Natural killer cell (primary cell): ENCODE results near the gene KLK13. TPM values are rescaled to one million over a fixed set of nuclear protein-coding genes. Genes with fewer than 3 reads are reported as not detected.

Experiments used
- ATAC-seq, 3 donors: fragments of 150-1000 bp in 2 of 3; fragments of 200-7000 bp in 1 of 3; cut with Tn5 transposase; 1 replicate in 1 of 3; 2 replicates in 2 of 3; pipeline ENCODE4 v1.10.0; 2021; ENCODE audit warnings: mild to moderate bottlenecking in 2 of 3, moderate library complexity in 2 of 3
- DNase-seq, 2 donors: peaks; one replicate each; pipeline versions ENCODE4 v3.0.0 to v3.0.0-alpha.2; 2013 to 2021; ENCODE audit warnings: mixed read lengths in 1 of 2
- H3K27ac ChIP-seq: one replicate; pipeline ENCODE4 v1.5.1; 2013; ENCODE audit warnings: mild to moderate bottlenecking, low read length
- H3K27me3 ChIP-seq: one replicate; pipeline ENCODE4 v1.6.1; 2013; ENCODE audit warnings: low read length; ENCODE audit not compliant: control insufficient read depth, insufficient read depth
- H3K36me3 ChIP-seq: one replicate; pipeline ENCODE4 v1.6.1; 2013; ENCODE audit warnings: low read length; ENCODE audit not compliant: control insufficient read depth, insufficient read depth
- H3K4me1 ChIP-seq: one replicate; pipeline ENCODE4 v1.6.1; 2013; ENCODE audit warnings: low read length; ENCODE audit not compliant: control insufficient read depth, insufficient read depth
- H3K4me3 ChIP-seq: one replicate; pipeline ENCODE4 v1.5.1; 2013; ENCODE audit warnings: low read length
- H3K9me3 ChIP-seq: one replicate; pipeline ENCODE4 v1.6.1; 2013; ENCODE audit warnings: low read length; ENCODE audit not compliant: control insufficient read depth, insufficient read depth
- H3K27ac Mint-ChIP-seq, 2 donors: one replicate each; pipeline ENCODE4 v1.8.0; 2022; ENCODE audit warnings: mild to moderate bottlenecking in 2 of 2, mixed read lengths in 2 of 2, moderate library complexity in 1 of 2
- H3K27me3 Mint-ChIP-seq, 2 donors: one replicate each; pipeline ENCODE4 v1.8.0; 2022; ENCODE audit warnings: low read depth in 2 of 2, mixed read lengths in 2 of 2
- H3K36me3 Mint-ChIP-seq: one replicate; pipeline ENCODE4 v1.8.0; 2022; ENCODE audit warnings: mixed read lengths
- H3K4me1 Mint-ChIP-seq, 2 donors: one replicate each; pipeline ENCODE4 v1.8.0; 2022; ENCODE audit warnings: mixed read lengths in 2 of 2
- H3K4me3 Mint-ChIP-seq: one replicate; pipeline ENCODE4 v1.8.0; 2022; ENCODE audit warnings: mild to moderate bottlenecking, moderate library complexity, mixed read lengths
- H3K9me3 Mint-ChIP-seq, 2 donors: one replicate each; pipeline ENCODE4 v1.8.0; 2022; ENCODE audit warnings: mixed read lengths in 2 of 2
- CTCF ChIP-seq: fragments of 200-600 bp; IDR thresholded peaks from one replicate; pipeline ENCODE4 v1.8.0; 2022; ENCODE audit warnings: antibody characterized with exemption
- WGBS: methylation state at CpG from one replicate; pipeline ENCODE4 v1.1.7; 2013; ENCODE audit warnings: missing lambda C conversion rate; ENCODE audit not compliant: insufficient coverage; 5-methylcytosine and 5-hydroxymethylcytosine counted together
- intact Hi-C: fragments of 100-400 bp; cut with micrococcal nuclease; formaldehyde crosslinking; loops from one replicate; pipeline ENCODE4 v1.14.2; 2022
- total RNA-seq, 4 donors: library from RNA; stranded (reverse); fragments of 120-200 nt in 1 of 4; gene quantifications; one replicate each; pipeline versions ENCODE4 v1.2.3 to v1.2.4, GENCODE V29; 2013 to 2022

KLK13 gene
- total RNA-seq, 3 donors from 2014 or later (not counting 1 experiment from before 2014, with no cell fraction given), result not detected

GRCh38 chr19:51070334-51071094 is 5.6 kb upstream of the KLK13 start:
- Histone ChIP-seq H3K36me3 (no peaks in the 10 kb centered on the region), H3K4me1 (no peaks in the 10 kb centered on the region), H3K27ac (no peak overlapping the region), H3K9me3 (no peaks in the 10 kb centered on the region), H3K27me3 (peaks cover 6% of the 10 kb centered on the region), H3K4me3 (no peak overlapping the region)
- Mint-ChIP-seq H3K9me3 (peaks cover 5 to 9% of the 10 kb centered on the region in 2 donors), H3K4me3 (no peak overlapping the region), H3K4me1 (peaks cover 0 to 5% of the 10 kb centered on the region in 2 donors), H3K27ac (no peak overlapping the region), H3K36me3 (peaks cover 14% of the 10 kb centered on the region), H3K27me3 (peaks cover 23 to 25% of the 10 kb centered on the region in 2 donors)
- 87% methylated on average over 5 of the region's 5 CpGs for WGBS
- intact Hi-C loops, result no loop called here
- no peak for DNase-seq
- ATAC-seq, result no peak
- TF ChIP-seq CTCF, result no peak

GRCh38 chr19:51066393-51067186 is 1.7 kb upstream of the KLK13 start:
- H3K36me3 Mint-ChIP-seq, result no peaks in the 10 kb centered on the region
- peaks cover 0 to 10% of the 10 kb centered on the region in 2 donors for H3K4me1 Mint-ChIP-seq
- peaks cover 9% of the 10 kb centered on the region for H3K27me3 ChIP-seq
- no peaks in the 10 kb centered on the region for H3K9me3 Mint-ChIP-seq
- 76% methylated on average over 7 of the region's 7 CpGs for WGBS
- peaks cover 0 to 27% of the 10 kb centered on the region in 2 donors for H3K27me3 Mint-ChIP-seq
- H3K9me3 ChIP-seq, result no peaks in the 10 kb centered on the region
- no peaks in the 10 kb centered on the region for H3K36me3 ChIP-seq
- H3K27ac Mint-ChIP-seq, result no peak overlapping the region
- peaks cover 8% of the 10 kb centered on the region for H3K4me1 ChIP-seq
- H3K4me3 Mint-ChIP-seq, result peak overlapping the region; percentile 11
- no peak overlapping the region for H3K4me3 ChIP-seq
- H3K27ac ChIP-seq, result no peak overlapping the region
- intact Hi-C loops, result no loop called here
- DNase-seq, result no peak
- ATAC-seq, result no peak
- TF ChIP-seq CTCF, result no peak

DNA sequence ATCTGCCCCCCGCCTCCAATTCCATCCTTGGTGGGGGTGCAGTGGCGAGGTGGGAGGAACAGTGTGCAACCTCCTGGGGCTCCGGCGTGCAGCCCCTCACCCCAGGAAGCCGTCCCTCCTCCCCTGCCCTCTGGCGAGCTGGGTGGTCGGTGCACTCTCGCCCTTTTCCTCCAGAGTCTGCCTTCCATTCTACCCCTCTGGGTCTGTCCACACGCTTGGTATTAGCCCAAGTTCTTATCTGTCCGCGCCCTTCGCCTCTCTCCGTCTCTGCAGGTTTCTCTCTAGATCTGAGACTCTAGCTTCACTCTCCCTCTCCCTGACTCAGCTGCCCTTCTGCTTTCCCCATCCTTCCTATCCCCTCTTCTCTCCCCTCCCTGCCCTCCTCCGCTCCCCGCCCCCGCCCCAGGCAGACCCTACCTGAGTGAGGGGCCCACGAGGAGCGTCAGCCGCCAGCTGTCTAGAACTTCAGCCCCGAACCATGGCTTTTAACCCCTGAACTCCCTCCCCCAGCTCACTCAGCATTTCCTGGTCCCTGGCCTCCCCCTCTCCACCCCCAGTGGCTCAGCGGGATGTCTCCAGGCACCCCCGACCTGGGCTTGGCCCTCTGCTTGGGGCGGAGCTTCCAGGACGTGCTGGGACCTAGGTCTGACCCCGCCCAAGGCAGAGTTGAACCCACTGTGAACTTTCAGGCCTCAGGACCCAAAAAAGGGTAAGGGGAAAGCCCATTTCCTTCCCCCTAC is 499 bp upstream of the KLK13 start:
- Histone ChIP-seq H3K36me3 (no peaks in the 10 kb centered on the region), H3K4me1 (peaks cover 8% of the 10 kb centered on the region), H3K27ac (no peak overlapping the region), H3K27me3 (peaks cover 10% of the 10 kb centered on the region), H3K9me3 (no peaks in the 10 kb centered on the region), H3K4me3 (no peak overlapping the region)
- intact Hi-C loops, result no loop called here
- 21% methylated on average over 23 of the region's 25 CpGs for WGBS
- H3K4me3 Mint-ChIP-seq, result peak overlapping the region; percentile 81
- peaks cover 3 to 4% of the 10 kb centered on the region in 2 donors for H3K9me3 Mint-ChIP-seq
- peaks cover 0 to 10% of the 10 kb centered on the region in 2 donors for H3K4me1 Mint-ChIP-seq
- ATAC-seq (peak in 1 of 3 donors; percentile 28), DNase-seq (no peak)
- H3K27me3 Mint-ChIP-seq, result peaks cover 0 to 39% of the 10 kb centered on the region in 2 donors
- H3K27ac Mint-ChIP-seq, result no peak overlapping the region
- TF ChIP-seq CTCF, result no peak
- no peaks in the 10 kb centered on the region for H3K36me3 Mint-ChIP-seq
